Endothelial cell of umbilical vein (primary cell): ENCODE data around the gene NKD1. TPM values are rescaled to one million over a fixed set of nuclear protein-coding genes. Genes with fewer than 3 reads are reported as not detected.

ENCODE experiments used
- BruUV-seq: library from RNA; stranded (reverse); fragments of 400-500 nt; replicated peaks from 2 replicates; lab custom pipeline; 2021; lab: Mats Ljungman, UMichigan
- CTCF ChIA-PET: fragments of 300-600, 350-600 bp; sonication (Branson Sonifier 250); formaldehyde crosslinking; loops from one replicate; lab custom pipeline; 2021; ENCODE audit warnings: antibody characterized with exemption, inconsistent platforms; lab: Charles Lee
- POLR2A ChIA-PET: fragments of 300-600, 350-600 bp; sonication (Branson Sonifier 250); formaldehyde crosslinking; loops from one replicate; lab custom pipeline; 2021; ENCODE audit warnings: antibody characterized with exemption, inconsistent platforms; lab: Charles Lee
- DNase-seq: peaks from one replicate; pipeline ENCODE4 v3.0.0-alpha.2; 2011; ENCODE audit warnings: low read depth, low spot score
- FAIRE-seq: peaks from 2 replicates; lab custom pipeline; 2011; peaks lifted over from hg19 to GRCh38; lab: Jason Lieb, UNC
- H2AFZ ChIP-seq: 2 replicates; pipeline ENCODE4 v1.6.0; 2012; ENCODE audit warnings: low read depth, low read length, control low read depth, inconsistent platforms
- H3K27ac ChIP-seq: 2 replicates; pipeline ENCODE4 v1.5.1; 2011; ENCODE audit warnings: low read depth, mild to moderate bottlenecking, control low read depth, low read length, moderate library complexity; ENCODE audit not compliant: insufficient read depth
- H3K27me3 ChIP-seq, 2 experiments: 2 replicates each; pipeline versions ENCODE4 v1.6.0 to v1.6.1; 2011; ENCODE audit warnings: low read length in 2 of 2, mixed read lengths in 1 of 2; ENCODE audit not compliant: control insufficient read depth in 2 of 2, insufficient read depth in 2 of 2
- H3K36me3 ChIP-seq, 2 experiments: 2 replicates in 1 of 2; 3 replicates in 1 of 2; pipeline ENCODE4 v1.5.1; 2011; ENCODE audit warnings: low read length in 2 of 2, mild to moderate bottlenecking in 1 of 2, moderate library complexity in 1 of 2; ENCODE audit not compliant: control insufficient read depth in 2 of 2, insufficient read depth in 2 of 2; ENCODE audit errors: extremely low read depth in 1 of 2
- H3K4me1 ChIP-seq: 3 replicates; pipeline ENCODE4 v1.5.1; 2011; ENCODE audit warnings: mild to moderate bottlenecking, low read length; ENCODE audit not compliant: control insufficient read depth, insufficient read depth; ENCODE audit errors: extremely low read depth
- H3K4me2 ChIP-seq: 2 replicates; pipeline ENCODE4 v1.6.1; 2011; ENCODE audit warnings: low read length, control low read depth, mixed read lengths; ENCODE audit not compliant: insufficient read depth
- H3K4me3 ChIP-seq, 3 experiments: fragments of 200-600 bp in 1 of 3; sonication (generic), shearing (Covaris generic) in 1 of 3; replicated peaks in 1 of 3; 2 replicates each; pipeline ENCODE4 v1.5.1; 2011 to 2016; ENCODE audit warnings: control low read depth in 3 of 3, low read length in 3 of 3, mild to moderate bottlenecking in 2 of 3, inconsistent platforms in 1 of 3, low read depth in 1 of 3, moderate library complexity in 1 of 3; ENCODE audit not compliant: insufficient read depth in 1 of 3
- H3K79me2 ChIP-seq: 2 replicates; pipeline ENCODE4 v1.6.0; 2012; ENCODE audit warnings: low read length, inconsistent platforms; ENCODE audit not compliant: control insufficient read depth, insufficient read depth
- H3K9ac ChIP-seq: replicated peaks from 2 replicates; pipeline ENCODE3; 2011; ENCODE audit warnings: low read length, control low read depth; ENCODE audit not compliant: insufficient read depth; ENCODE audit errors: extremely low read depth
- H3K9me1 ChIP-seq: replicated peaks from 3 replicates; pipeline ENCODE4 v1.6.0; 2011; ENCODE audit warnings: mild to moderate bottlenecking, low read length; ENCODE audit not compliant: control insufficient read depth, insufficient read depth; ENCODE audit errors: extremely low read depth
- H3K9me3 ChIP-seq: replicated peaks from 2 replicates; pipeline ENCODE4 v1.5.1; 2012; ENCODE audit warnings: low read length, inconsistent platforms; ENCODE audit not compliant: control insufficient read depth, insufficient read depth
- H4K20me1 ChIP-seq: replicated peaks from 2 replicates; pipeline ENCODE3; 2011; ENCODE audit warnings: mild to moderate bottlenecking, low read length; ENCODE audit not compliant: control insufficient read depth, insufficient read depth; ENCODE audit errors: extremely low read depth
- EZH2 ChIP-seq: IDR thresholded peaks from 2 replicates; pipeline ENCODE4 v1.6.1; 2012; ENCODE audit warnings: borderline replicate concordance, low read depth, mild to moderate bottlenecking, moderate library complexity, low read length, inconsistent platforms; ENCODE audit not compliant: severe bottlenecking
- FOS ChIP-seq: IDR thresholded peaks from 2 replicates; pipeline ENCODE4 v1.6.1; 2011; ENCODE audit warnings: mild to moderate bottlenecking, low read length, moderate library complexity, borderline replicate concordance; ENCODE audit not compliant: insufficient read depth
- GATA2 ChIP-seq: IDR thresholded peaks from 2 replicates; pipeline ENCODE4 v1.7.0; 2011; ENCODE audit warnings: low read depth, mild to moderate bottlenecking, moderate library complexity, mixed read lengths, low read length; ENCODE audit not compliant: insufficient read length, insufficient read depth
- JUN ChIP-seq: IDR thresholded peaks from 2 replicates; pipeline ENCODE4 v1.6.1; 2011; ENCODE audit warnings: borderline replicate concordance, low read depth; ENCODE audit not compliant: insufficient read length, insufficient read depth
- MYC ChIP-seq: IDR thresholded peaks from one replicate; pipeline ENCODE4 v1.6.1; 2011; ENCODE audit warnings: mild to moderate bottlenecking, low read depth, low read length
- POLR2A ChIP-seq: IDR thresholded peaks from 2 replicates; pipeline ENCODE4 v1.6.1; 2012; ENCODE audit warnings: low read depth, mild to moderate bottlenecking, control low read depth, low read length
- POLR2AphosphoS5 ChIP-seq: IDR thresholded peaks from 2 replicates; pipeline ENCODE4 v1.6.1; 2012; ENCODE audit warnings: low read depth, mild to moderate bottlenecking, control low read depth, low read length, moderate library complexity; ENCODE audit not compliant: insufficient read depth
- dilution Hi-C: fragments of 300-500 bp; cut with MboI; formaldehyde crosslinking; loops from one replicate; pipeline ENCODE4 v1.15.0; 2019; ENCODE audit warnings: low sequenced_read_pairs; ENCODE audit not compliant: extremely low pct_ligation_motif_present
- intact Hi-C: fragments of 100-400 bp; cut with micrococcal nuclease; formaldehyde crosslinking; loops from one replicate; pipeline ENCODE4 v1.10.0; 2022
- polyA plus RNA-seq, 4 experiments: library from polyadenylated mRNA; depleted of rRNA in 3 of 4; stranded (reverse) in 3 of 4; unstranded in 1 of 4; fragments of >200 nt; gene quantifications; 2 replicates each; pipeline versions ENCODE4 v1.2.1 to v1.2.3, GENCODE V29; 2011 to 2012; ENCODE audit warnings: missing spikeins in 1 of 4
- total RNA-seq: library from RNA; stranded (reverse); gene quantifications from 2 replicates; pipeline ENCODE4 v1.2.3, GENCODE V29; 2021
- TF ChIP-seq, protein P1 (sequence below): IDR thresholded peaks from 2 replicates; pipeline ENCODE4 v1.6.1; 2011; ENCODE audit not compliant: insufficient read depth, insufficient read length
- TF ChIP-seq, protein P2 (sequence below), 2 donors: IDR thresholded peaks; 1 replicate in 1 of 2; 2 replicates in 1 of 2; pipeline ENCODE4 v1.5.1; 2011; ENCODE audit warnings: low read length in 2 of 2, mild to moderate bottlenecking in 2 of 2, moderate library complexity in 2 of 2, control low read depth in 1 of 2, inconsistent platforms in 1 of 2, low read depth in 1 of 2; ENCODE audit not compliant: insufficient read depth in 1 of 2; ENCODE audit errors: extremely low read depth in 1 of 2

Gene NKD1
- total and polyA plus RNA-seq, 2 donors (not counting 3 experiments of a cell fraction or from before 2014, with no cell fraction given) = not detected

DNA sequence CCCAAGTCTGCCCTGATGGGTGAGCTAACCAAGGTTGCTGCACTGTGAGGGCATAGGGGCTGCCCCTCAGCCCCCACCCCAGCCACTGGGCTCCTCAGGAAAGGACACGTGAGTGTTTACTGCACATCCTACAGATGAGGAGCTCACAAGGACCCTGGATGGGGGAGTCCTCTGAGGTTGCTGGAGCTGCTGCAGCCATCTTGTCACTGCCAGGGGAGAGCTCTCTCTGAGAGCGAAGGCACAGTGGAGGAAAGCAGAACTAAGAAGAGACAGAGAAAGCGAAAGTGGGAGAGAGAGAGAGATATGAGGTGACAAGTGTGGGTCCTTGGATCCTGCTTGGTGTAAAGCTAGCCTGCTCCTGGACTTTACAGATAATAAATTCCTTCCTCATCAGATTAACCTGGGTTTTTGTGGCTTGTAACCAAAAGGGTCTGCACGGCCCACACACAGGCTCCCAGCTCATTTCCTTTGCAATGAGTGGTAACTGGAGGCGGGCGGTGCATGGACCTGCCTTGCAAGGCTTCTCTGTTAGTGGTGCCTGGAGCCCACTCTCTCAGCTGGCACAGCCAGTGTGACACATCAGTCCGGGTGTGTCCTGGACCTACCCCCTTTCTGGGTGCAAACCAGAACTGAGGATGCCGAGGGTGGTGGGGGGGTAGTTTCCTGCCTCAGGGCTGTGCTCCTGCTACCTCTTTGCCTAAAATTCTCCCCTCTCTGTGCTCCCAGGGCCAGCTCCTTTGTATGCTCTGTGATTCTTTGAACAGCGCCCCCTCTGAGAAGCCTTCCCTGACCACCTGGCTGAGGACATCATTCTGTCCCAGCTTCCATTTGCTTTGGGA is 118.7 kb downstream of the NKD1 start:
- intact Hi-C loops = loop anchor here (5.0 kb wide), 2 partner anchors 55 to 195 kb away; no protein-coding TSS in a partner anchor
- dilution Hi-C loops = no loop called here
- DNase-seq (no peak), FAIRE-seq (no peak)
- no peak for TF ChIP-seq POLR2AphosphoS5
- no peak for TF ChIP-seq JUN
- TF ChIP-seq, protein P1, sequence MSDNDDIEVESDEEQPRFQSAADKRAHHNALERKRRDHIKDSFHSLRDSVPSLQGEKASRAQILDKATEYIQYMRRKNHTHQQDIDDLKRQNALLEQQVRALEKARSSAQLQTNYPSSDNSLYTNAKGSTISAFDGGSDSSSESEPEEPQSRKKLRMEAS = no peak
- TF ChIP-seq EZH2 = no peak
- TF ChIP-seq GATA2 = no peak
- TF ChIP-seq, protein P2, sequence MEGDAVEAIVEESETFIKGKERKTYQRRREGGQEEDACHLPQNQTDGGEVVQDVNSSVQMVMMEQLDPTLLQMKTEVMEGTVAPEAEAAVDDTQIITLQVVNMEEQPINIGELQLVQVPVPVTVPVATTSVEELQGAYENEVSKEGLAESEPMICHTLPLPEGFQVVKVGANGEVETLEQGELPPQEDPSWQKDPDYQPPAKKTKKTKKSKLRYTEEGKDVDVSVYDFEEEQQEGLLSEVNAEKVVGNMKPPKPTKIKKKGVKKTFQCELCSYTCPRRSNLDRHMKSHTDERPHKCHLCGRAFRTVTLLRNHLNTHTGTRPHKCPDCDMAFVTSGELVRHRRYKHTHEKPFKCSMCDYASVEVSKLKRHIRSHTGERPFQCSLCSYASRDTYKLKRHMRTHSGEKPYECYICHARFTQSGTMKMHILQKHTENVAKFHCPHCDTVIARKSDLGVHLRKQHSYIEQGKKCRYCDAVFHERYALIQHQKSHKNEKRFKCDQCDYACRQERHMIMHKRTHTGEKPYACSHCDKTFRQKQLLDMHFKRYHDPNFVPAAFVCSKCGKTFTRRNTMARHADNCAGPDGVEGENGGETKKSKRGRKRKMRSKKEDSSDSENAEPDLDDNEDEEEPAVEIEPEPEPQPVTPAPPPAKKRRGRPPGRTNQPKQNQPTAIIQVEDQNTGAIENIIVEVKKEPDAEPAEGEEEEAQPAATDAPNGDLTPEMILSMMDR (IDR thresholded peaks at IDR 0.05; ENCODE audit: extremely low read depth in 1 of 2, insufficient read depth in 1 of 2, low read depth in 1 of 2, low read length in 2 of 2) = no peak
- no peak for TF ChIP-seq MYC
- no peak for TF ChIP-seq POLR2A
- TF ChIP-seq FOS = no peak
- Histone ChIP-seq H3K9me3 (peaks cover under 1% of the 10 kb centered on the region), H3K4me3 (no peak overlapping the region), H3K4me2 (no peak overlapping the region), H3K9ac (no peak overlapping the region), H3K27me3 (no peaks in the 10 kb centered on the region), H3K27ac (no peak overlapping the region), H4K20me1 (no peaks in the 10 kb centered on the region), H3K79me2 (no peaks in the 10 kb centered on the region), H3K9me1 (no peaks in the 10 kb centered on the region), H2AFZ (no peak overlapping the region), H3K4me1 (peaks cover 3% of the 10 kb centered on the region), H3K36me3 (no peaks in the 10 kb centered on the region)
- POLR2A ChIA-PET = no interaction called here
- BruUV-seq = no TSS peak
- CTCF ChIA-PET = interaction anchor here (0.9 to 10.9 kb wide), 7 partner anchors 11 to 642 kb away, joined by 3 to 179 read pairs (median 15); partner anchors contain the start of genes BRD7, CNEP1R1 and CYLD
